LNCAP (cell line): ENCODE measurements around the gene DYDC1.
A peak's percentile ranks its signal among the peaks of the same experiment; 100 is the strongest.

Experiments
- CTCF ChIP-seq: fragments of 450-650 bp; IDR thresholded peaks from 2 replicates; pipeline ENCODE4 v1.5.1; 2017; ENCODE audit warnings: mild to moderate bottlenecking

Gene DYDC1

GRCh38 chr10:80392250-80392649, 35.7 kb upstream of the DYDC1 start:
- no peak for TF ChIP-seq CTCF

DNA sequence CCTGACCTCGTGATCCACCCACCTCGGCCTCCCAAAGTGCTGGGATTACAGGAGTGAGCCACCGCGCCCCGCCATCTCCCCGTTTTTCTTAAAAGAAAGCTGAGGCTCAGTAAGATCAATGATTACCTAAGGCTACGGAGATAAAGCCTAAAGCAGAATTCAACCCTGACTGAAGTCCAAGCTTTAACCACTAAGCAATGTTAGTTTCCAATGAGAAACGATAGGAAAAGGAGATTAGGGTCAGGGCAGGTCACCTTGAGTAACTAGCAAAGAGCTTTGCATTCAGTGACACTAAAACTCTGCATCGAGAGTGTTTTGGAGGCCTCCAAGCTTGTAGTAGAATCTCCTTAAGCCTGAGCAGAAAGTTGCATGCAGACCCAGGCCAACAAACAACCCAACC, 34.2 kb upstream of the DYDC1 start:
- no peak for TF ChIP-seq CTCF

DNA sequence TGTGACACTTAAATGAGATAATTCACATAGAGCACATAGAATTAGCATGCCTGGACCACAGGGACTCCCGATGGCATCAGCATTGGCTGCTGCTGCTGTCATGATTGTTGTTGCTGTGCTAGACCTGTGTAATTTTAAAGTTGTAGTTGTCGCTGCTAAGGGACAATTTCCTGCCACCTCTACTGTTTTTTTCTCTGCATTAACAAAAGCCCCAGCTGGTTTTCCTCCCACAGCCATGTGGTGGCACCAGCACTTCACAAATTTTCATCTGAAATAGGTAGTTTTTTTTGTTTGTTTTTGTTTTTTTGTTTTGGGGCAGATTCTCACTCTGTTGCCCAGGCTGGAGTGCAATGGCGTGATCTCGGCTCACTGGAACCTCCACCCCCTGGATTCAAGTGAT, 26.4 kb upstream of the DYDC1 start:
- peak; percentile 77 for TF ChIP-seq CTCF

DNA sequence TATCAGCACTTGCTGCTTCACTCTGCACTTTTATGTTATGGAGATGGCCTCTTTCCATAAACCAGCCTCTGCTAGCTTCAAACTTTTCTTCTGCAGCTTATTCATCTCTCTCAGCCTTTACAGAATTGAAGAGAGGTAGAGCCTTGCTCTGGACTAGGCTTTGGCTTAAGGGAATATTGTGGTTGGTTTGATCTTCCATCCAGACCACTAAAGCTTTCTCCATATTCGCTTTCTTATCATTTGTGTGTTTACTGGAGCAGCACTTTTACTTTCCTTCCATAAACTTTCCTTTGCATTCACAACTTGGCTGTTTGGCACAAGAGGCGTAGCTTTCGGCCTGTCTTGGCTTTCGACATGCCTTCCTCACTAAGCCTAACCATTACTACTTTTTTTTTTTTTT, 23.6 kb upstream of the DYDC1 start:
- no peak for TF ChIP-seq CTCF

- no peak for TF ChIP-seq CTCF
These were observed 23.1 kb upstream of the DYDC1 start for GRCh38 chr10:80379701-80380100.

- TF ChIP-seq CTCF: no peak
These were observed 16.9 kb upstream of the DYDC1 start for GRCh38 chr10:80373502-80373901.

DNA sequence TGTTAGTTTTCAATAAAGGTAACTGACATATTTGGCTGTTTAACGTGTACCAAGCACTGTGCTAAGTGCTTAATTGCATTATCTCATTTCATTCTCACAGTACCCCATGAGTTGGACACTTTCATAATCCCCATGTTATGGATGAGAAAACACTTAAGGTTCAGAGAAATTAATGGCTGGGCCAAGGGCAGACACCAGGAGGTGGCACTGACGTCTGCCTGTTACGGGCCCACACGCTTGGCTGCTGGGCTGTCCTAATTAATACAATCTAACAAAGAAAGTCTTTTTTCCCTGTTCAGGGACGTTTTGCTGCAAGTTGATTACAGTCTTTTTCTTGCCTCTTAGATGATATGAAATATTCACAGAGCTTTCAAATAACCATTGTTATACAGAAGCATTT, 16.1 kb upstream of the DYDC1 start:
- TF ChIP-seq CTCF: no peak

- no peak for TF ChIP-seq CTCF
These were observed 14.9 kb upstream of the DYDC1 start for GRCh38 chr10:80371467-80371866.
